Activated CD8-positive, alpha-beta memory T cell treated with anti-CD3 and anti-CD28 coated beads, Interleukin-2, amount 50 U/mL, for 1 hour (primary cell): ENCODE results near the gene TMEM191C.
"Not testable (repeated sequence)": the region's sequence is repeated elsewhere in the genome, so short reads cannot be mapped to it uniquely, and the experiment has no call there.

ENCODE experiments used
- DNase-seq: peaks from one replicate; pipeline ENCODE4 v3.0.0-alpha.2; 2020; ENCODE audit errors: extremely low read depth

The TMEM191C gene

GRCh38 chr22:21473664-21474063 is 6.5 kb downstream of the TMEM191C start:
- not testable (repeated sequence) for DNase-seq

DNA sequence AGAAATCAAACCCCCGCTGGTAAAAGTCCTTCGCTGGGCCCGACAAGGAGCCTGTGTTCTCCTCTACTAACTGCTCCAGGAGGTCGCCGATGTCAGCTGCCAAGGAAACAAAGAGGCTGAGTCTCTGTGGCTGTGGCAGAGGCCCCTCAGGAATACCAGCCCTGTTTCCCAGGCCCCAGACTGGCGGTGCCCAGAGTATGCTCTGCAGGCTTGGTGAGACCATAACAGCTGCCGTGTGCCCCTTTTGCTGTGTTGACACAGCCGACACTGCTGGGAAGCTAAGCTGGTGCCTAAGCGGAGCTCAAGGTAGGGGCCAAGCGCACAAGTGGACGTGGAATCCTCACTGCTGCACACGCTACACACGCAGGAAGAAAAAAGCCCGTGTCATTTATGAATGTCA is 16.9 kb downstream of the TMEM191C start:
- not testable (repeated sequence) for DNase-seq

DNA sequence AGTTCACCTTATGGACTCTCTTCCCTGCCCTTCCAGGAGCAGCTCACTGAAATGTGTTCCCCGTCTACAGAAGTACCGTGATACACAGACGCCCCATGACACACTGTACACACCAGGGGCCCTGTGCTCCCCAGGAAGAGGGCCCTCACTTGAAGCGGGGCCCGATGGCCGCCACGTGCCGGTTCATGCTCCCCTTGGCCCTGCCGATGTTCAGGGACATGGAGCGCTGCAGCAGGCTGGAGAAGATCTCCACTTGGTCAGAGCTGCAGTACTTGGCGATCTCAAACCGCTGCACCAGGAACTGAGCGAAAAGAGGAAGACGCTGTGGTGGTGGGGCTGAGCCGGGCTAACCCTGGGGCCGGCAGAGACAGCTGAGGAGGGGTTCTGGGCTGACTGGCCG is 20.5 kb downstream of the TMEM191C start:
- not testable (repeated sequence) for DNase-seq

GRCh38 chr22:21489149-21489680 is 22.0 kb downstream of the TMEM191C start:
- DNase-seq: not testable (repeated sequence)

GRCh38 chr22:21490556-21490955 is 23.4 kb downstream of the TMEM191C start:
- DNase-seq: not testable (repeated sequence)

DNA sequence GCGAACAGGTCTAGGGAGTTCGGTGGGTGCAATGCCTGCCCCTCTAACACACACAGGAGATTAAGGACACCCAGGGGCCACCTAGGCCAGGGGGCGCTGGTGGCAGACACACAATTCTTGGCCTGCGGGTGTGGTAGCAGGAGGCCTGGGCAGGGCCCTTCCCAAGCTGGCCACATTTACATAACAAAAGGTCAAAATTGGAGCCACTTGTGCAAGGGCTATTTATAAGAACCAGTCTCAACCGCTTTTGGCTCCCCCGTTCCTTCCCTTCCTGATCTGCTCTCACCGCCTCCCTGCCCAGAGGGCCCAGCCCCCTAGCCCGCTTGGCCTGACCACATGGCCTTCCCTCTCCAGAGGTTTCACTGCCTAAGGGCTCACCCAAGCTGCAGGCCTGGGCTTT is 25.1 kb downstream of the TMEM191C start:
- DNase-seq: not testable (repeated sequence)

GRCh38 chr22:21493789-21494782 is 26.9 kb downstream of the TMEM191C start:
- DNase-seq: not testable (repeated sequence)

DNA sequence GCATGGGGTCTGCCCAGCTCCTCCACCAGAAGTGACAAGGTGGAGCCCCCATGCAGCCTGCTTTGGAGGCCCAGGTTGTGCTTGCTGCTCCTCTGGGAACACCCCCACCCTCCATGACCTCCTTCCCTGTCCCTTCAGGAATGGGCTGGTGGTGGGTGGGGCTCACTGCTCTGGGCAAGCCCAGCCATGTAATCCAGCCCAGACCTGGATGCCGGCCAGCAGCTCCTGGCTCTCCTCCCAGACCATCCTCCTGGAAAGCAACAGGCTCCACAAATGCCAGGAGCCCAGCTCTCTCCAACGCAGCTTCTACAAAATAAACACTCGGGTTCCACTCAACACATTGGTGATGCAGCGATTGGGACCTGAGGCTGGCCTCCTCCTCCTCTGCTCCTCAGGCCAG is 30.8 kb downstream of the TMEM191C start:
- DNase-seq: not testable (repeated sequence)

- not testable (repeated sequence) for DNase-seq
These were observed 31.3 kb downstream of the TMEM191C start for GRCh38 chr22:21498489-21498888.

GRCh38 chr22:21499623-21500506 is 32.7 kb downstream of the TMEM191C start:
- DNase-seq: not testable (repeated sequence)

DNA sequence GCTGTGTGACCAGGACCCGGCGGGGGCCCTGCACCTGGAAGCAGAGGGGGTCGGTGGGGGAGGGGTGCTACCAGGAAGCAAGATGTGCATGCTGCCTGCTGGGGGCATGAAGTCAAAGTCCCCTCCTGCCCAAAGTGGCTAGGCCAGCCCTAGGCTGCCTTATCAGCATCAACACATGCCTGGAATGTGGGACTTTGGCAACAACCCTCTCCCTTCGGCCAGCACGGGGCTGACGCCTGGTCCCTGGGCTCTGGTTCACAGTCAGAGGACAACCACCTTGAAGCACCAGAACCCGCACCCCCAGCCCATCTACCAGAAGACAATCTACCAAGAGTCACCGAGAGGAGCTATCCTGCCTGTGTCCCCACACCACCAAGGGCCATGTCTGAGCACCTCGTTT is 43.2 kb downstream of the TMEM191C start:
- not testable (repeated sequence) for DNase-seq

DNA sequence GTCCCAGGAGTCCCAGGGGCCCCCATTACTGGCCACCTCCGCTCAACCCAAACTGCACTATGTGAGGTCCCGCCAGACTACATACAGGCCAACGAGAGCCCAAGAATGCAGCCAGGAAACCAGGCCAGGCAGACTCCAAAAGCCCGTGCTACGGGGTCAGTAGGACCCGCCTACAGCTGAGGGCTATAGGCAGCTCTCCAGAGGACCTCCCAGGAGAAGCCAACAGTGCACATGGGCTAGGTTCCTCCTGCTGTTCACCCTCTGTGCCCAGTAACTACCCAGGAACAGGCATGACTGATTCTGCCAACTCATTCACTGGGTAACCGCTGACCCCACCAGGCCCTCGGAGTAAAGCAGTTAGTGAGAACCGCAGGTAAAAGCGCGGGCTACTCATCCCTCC is 44.8 kb downstream of the TMEM191C start:
- not testable (repeated sequence) for DNase-seq

GRCh38 chr22:21514117-21514516 is 46.9 kb downstream of the TMEM191C start:
- not testable (repeated sequence) for DNase-seq

DNA sequence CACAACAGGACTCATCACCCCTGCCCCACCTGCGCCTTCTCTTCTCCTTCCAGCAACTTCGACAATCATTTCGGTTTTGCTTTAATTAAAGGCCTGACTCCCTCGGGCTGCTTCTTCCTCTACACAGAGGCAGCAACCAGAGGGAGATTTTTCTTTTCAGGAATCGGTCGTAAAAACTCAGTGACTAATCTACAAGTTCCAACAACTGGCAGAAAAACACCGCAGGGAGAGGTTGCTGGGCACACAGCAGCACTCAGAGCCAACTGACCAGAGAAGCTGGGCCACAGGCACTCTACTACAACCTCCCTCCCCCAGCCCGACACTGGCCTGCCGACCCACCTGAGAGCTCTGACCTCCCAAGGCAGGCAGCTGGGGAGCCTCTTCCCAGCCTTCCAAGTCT is 48.0 kb downstream of the TMEM191C start:
- DNase-seq: not testable (repeated sequence)

DNA sequence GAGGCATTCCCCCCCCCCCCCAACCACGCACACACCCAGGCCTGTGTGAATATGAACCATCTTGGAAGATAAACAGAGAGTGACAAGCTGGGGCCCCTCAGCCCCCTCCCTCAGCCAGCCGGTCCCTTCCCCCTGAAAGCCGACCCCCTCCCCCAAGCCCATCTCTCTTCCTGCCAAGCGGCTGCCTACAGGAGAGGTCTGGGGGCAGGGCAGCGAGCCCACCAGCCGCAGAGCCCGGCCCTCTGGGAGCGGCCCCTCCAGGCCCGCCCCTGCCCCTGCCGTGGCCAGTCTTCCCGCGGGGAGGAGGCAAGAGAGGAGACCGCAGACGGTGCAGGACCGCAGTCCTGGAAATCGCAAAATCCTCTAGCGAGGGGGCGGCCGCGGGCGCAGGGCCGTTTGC is 49.3 kb downstream of the TMEM191C start:
- DNase-seq: not testable (repeated sequence)

- DNase-seq: peak; percentile 11
These were observed 50.0 kb downstream of the TMEM191C start for GRCh38 chr22:21516970-21517764.
